Measurements from ENCODE around the gene POU6F2.

POU6F2 gene

GRCh38 chr7:39407723-39408122 is 430.0 kb downstream of the POU6F2 start:
- Mint-ChIP-seq H3K9me3 (no peaks in the 10 kb centered on the region), H3K4me1 (ENCODE audit: low read depth) (no peaks in the 10 kb centered on the region), H3K27me3 (peaks cover 33% of the 10 kb centered on the region), H3K36me3 (ENCODE audit: low read depth) (no peaks in the 10 kb centered on the region), H3K27ac (no peak overlapping the region), H3K4me3 (no peak overlapping the region)

GRCh38 chr7:39408906-39409305 is 431.2 kb downstream of the POU6F2 start:
- H3K27ac Mint-ChIP-seq, result no peak overlapping the region
- no peak overlapping the region for H3K4me3 Mint-ChIP-seq
- no peaks in the 10 kb centered on the region for H3K9me3 Mint-ChIP-seq
- H3K36me3 Mint-ChIP-seq (ENCODE audit: low read depth), result no peaks in the 10 kb centered on the region
- H3K4me1 Mint-ChIP-seq (ENCODE audit: low read depth), result peaks cover 4% of the 10 kb centered on the region
- peaks cover 38% of the 10 kb centered on the region for H3K27me3 Mint-ChIP-seq

GRCh38 chr7:39410582-39410981 is 432.9 kb downstream of the POU6F2 start:
- H3K36me3 Mint-ChIP-seq (ENCODE audit: low read depth), result no peaks in the 10 kb centered on the region
- H3K4me3 Mint-ChIP-seq, result no peak overlapping the region
- peaks cover 12% of the 10 kb centered on the region for H3K4me1 Mint-ChIP-seq (ENCODE audit: low read depth)
- no peak overlapping the region for H3K27ac Mint-ChIP-seq
- no peaks in the 10 kb centered on the region for H3K9me3 Mint-ChIP-seq
- H3K27me3 Mint-ChIP-seq, result peaks cover 46% of the 10 kb centered on the region

GRCh38 chr7:39413636-39414223 is 436.0 kb downstream of the POU6F2 start:
- Mint-ChIP-seq H3K9me3 (no peaks in the 10 kb centered on the region), H3K4me1 (ENCODE audit: low read depth) (peaks cover 12% of the 10 kb centered on the region), H3K27me3 (peaks cover 52% of the 10 kb centered on the region), H3K27ac (peak overlapping the region; percentile 19), H3K36me3 (ENCODE audit: low read depth) (no peaks in the 10 kb centered on the region), H3K4me3 (peak overlapping the region; percentile 81)

- peak overlapping the region; percentile 81 for H3K4me3 Mint-ChIP-seq
- H3K27ac Mint-ChIP-seq, result peak overlapping the region; percentile 19
- peaks cover 49% of the 10 kb centered on the region for H3K27me3 Mint-ChIP-seq
- peaks cover 12% of the 10 kb centered on the region for H3K4me1 Mint-ChIP-seq (ENCODE audit: low read depth)
- no peaks in the 10 kb centered on the region for H3K36me3 Mint-ChIP-seq (ENCODE audit: low read depth)
- no peaks in the 10 kb centered on the region for H3K9me3 Mint-ChIP-seq
Observed at GRCh38 chr7:39414224-39415035, 436.7 kb downstream of the POU6F2 start.

GRCh38 chr7:39415091-39415787 is 437.5 kb downstream of the POU6F2 start:
- H3K27ac Mint-ChIP-seq, result no peak overlapping the region
- peaks cover 52% of the 10 kb centered on the region for H3K27me3 Mint-ChIP-seq
- H3K36me3 Mint-ChIP-seq (ENCODE audit: low read depth), result no peaks in the 10 kb centered on the region
- no peaks in the 10 kb centered on the region for H3K9me3 Mint-ChIP-seq
- peak overlapping the region; percentile 81 for H3K4me3 Mint-ChIP-seq
- peaks cover 12% of the 10 kb centered on the region for H3K4me1 Mint-ChIP-seq (ENCODE audit: low read depth)

GRCh38 chr7:39416866-39417265 is 439.2 kb downstream of the POU6F2 start:
- Mint-ChIP-seq H3K36me3 (ENCODE audit: low read depth) (no peaks in the 10 kb centered on the region), H3K4me3 (no peak overlapping the region), H3K27me3 (peaks cover 46% of the 10 kb centered on the region), H3K9me3 (no peaks in the 10 kb centered on the region), H3K4me1 (ENCODE audit: low read depth) (peaks cover 12% of the 10 kb centered on the region), H3K27ac (no peak overlapping the region)

GRCh38 chr7:39417642-39418041 is 439.9 kb downstream of the POU6F2 start:
- Mint-ChIP-seq H3K27ac (no peak overlapping the region), H3K27me3 (peaks cover 42% of the 10 kb centered on the region), H3K9me3 (no peaks in the 10 kb centered on the region), H3K4me3 (no peak overlapping the region), H3K4me1 (ENCODE audit: low read depth) (peaks cover 12% of the 10 kb centered on the region), H3K36me3 (ENCODE audit: low read depth) (no peaks in the 10 kb centered on the region)

GRCh38 chr7:39421251-39421650 is 443.5 kb downstream of the POU6F2 start:
- H3K27ac Mint-ChIP-seq, result no peak overlapping the region
- no peak overlapping the region for H3K4me3 Mint-ChIP-seq
- H3K27me3 Mint-ChIP-seq, result peaks cover 23% of the 10 kb centered on the region
- no peaks in the 10 kb centered on the region for H3K36me3 Mint-ChIP-seq (ENCODE audit: low read depth)
- H3K9me3 Mint-ChIP-seq, result no peaks in the 10 kb centered on the region
- no peaks in the 10 kb centered on the region for H3K4me1 Mint-ChIP-seq (ENCODE audit: low read depth)

GRCh38 chr7:39421661-39422060 is 444.0 kb downstream of the POU6F2 start:
- Mint-ChIP-seq H3K27me3 (peaks cover 20% of the 10 kb centered on the region), H3K9me3 (no peaks in the 10 kb centered on the region), H3K4me1 (ENCODE audit: low read depth) (no peaks in the 10 kb centered on the region)

GRCh38 chr7:39428221-39428620 is 450.5 kb downstream of the POU6F2 start:
- Mint-ChIP-seq H3K4me3 (no peak overlapping the region), H3K36me3 (ENCODE audit: low read depth) (no peaks in the 10 kb centered on the region), H3K9me3 (no peaks in the 10 kb centered on the region), H3K4me1 (ENCODE audit: low read depth) (no peaks in the 10 kb centered on the region), H3K27ac (no peak overlapping the region), H3K27me3 (no peaks in the 10 kb centered on the region)

More at GRCh38 chr7:39421661-39422060, 444.0 kb downstream of the POU6F2 start:
- Mint-ChIP-seq H3K4me3 (no peak overlapping the region), H3K27ac (no peak overlapping the region), H3K36me3 (ENCODE audit: low read depth) (no peaks in the 10 kb centered on the region)

- Mint-ChIP-seq H3K4me3 (no peak overlapping the region), H3K4me1 (ENCODE audit: low read depth) (no peaks in the 10 kb centered on the region), H3K27ac (no peak overlapping the region), H3K36me3 (ENCODE audit: low read depth) (no peaks in the 10 kb centered on the region), H3K27me3 (no peaks in the 10 kb centered on the region), H3K9me3 (no peaks in the 10 kb centered on the region)
Observed at GRCh38 chr7:39429421-39429820, 451.7 kb downstream of the POU6F2 start.

- Mint-ChIP-seq H3K27ac (no peak overlapping the region), H3K4me1 (ENCODE audit: low read depth) (no peaks in the 10 kb centered on the region), H3K9me3 (no peaks in the 10 kb centered on the region), H3K27me3 (no peaks in the 10 kb centered on the region), H3K4me3 (no peak overlapping the region), H3K36me3 (ENCODE audit: low read depth) (no peaks in the 10 kb centered on the region)
Observed at GRCh38 chr7:39430441-39430840, 452.7 kb downstream of the POU6F2 start.

- no peaks in the 10 kb centered on the region for H3K9me3 Mint-ChIP-seq
Observed at GRCh38 chr7:39430909-39431641, 453.4 kb downstream of the POU6F2 start.

GRCh38 chr7:39432368-39432767 is 454.7 kb downstream of the POU6F2 start:
- no peaks in the 10 kb centered on the region for H3K4me1 Mint-ChIP-seq (ENCODE audit: low read depth)
- no peaks in the 10 kb centered on the region for H3K9me3 Mint-ChIP-seq
- H3K36me3 Mint-ChIP-seq (ENCODE audit: low read depth), result no peaks in the 10 kb centered on the region
- no peak overlapping the region for H3K4me3 Mint-ChIP-seq
- peaks cover 5% of the 10 kb centered on the region for H3K27me3 Mint-ChIP-seq
- no peak overlapping the region for H3K27ac Mint-ChIP-seq

More at GRCh38 chr7:39430909-39431641, 453.4 kb downstream of the POU6F2 start:
- Mint-ChIP-seq H3K27me3 (no peaks in the 10 kb centered on the region), H3K27ac (no peak overlapping the region), H3K4me3 (no peak overlapping the region), H3K36me3 (ENCODE audit: low read depth) (no peaks in the 10 kb centered on the region), H3K4me1 (ENCODE audit: low read depth) (no peaks in the 10 kb centered on the region)

Measured in stimulated activated naive CD8-positive, alpha-beta T cell treated with anti-CD3 and anti-CD28 coated beads, Interleukin-15, Interleukin-2, amounts not matched to agents 100 ng/mL and 50 ng/mL, for 24 hours (primary cell).